Mononuclear cell (primary cell): Measurements from ENCODE around the gene CENPP. TPM values are rescaled to one million over a fixed set of nuclear protein-coding genes. Genes with fewer than 3 reads are reported as not detected.
"Not testable (repeated sequence)": the region's sequence is repeated elsewhere in the genome, so short reads cannot be mapped to it uniquely, and the experiment has no call there.

ENCODE experiments used
- H3K27me3 ChIP-seq: 2 replicates; pipeline ENCODE4 v1.6.0; 2011; ENCODE audit warnings: low read length, control low read depth; ENCODE audit not compliant: insufficient read depth
- H3K4me1 ChIP-seq: 2 replicates; pipeline ENCODE4 v1.5.1; 2011; ENCODE audit warnings: mild to moderate bottlenecking, low read length, control low read depth; ENCODE audit not compliant: insufficient read depth
- H3K4me3 ChIP-seq: 2 replicates; pipeline ENCODE4 v1.5.1; 2011; ENCODE audit warnings: mild to moderate bottlenecking, low read length, moderate library complexity
- H3K9me3 ChIP-seq: 2 replicates; pipeline ENCODE4 v1.5.1; 2011; ENCODE audit warnings: low read depth, mild to moderate bottlenecking, control low read depth, low read length
- total RNA-seq: library from RNA; depleted of rRNA; stranded (reverse); fragments of >200 nt; gene quantifications from one replicate; pipeline ENCODE4 v1.2.3, GENCODE V29; 2012

Gene CENPP
- total RNA-seq, 1 donor: 12.5 TPM

DNA sequence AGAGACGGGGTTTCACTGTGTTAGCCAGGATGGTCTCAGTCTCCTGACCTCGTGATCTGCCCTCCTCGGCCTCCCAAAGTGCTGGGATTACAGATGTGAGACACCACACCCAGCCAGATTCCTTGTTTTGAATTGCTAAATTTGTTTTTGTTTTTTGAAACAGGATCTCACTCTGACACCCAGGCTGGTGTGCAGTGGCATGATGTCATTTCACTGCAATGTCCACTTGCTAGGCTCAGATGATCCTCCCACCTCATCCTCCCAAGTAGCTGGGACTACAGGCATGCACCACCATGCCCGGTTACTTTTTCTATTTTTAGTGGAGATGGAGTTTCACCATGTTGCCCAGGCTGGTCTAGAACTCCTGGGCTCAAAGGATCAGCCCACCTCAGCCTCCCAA is 85.4 kb downstream of the CENPP start:
- H3K27me3 ChIP-seq, H3K4me3 ChIP-seq, H3K9me3 ChIP-seq: not testable (repeated sequence)
- H3K4me1 ChIP-seq: peaks cover 15% of the 10 kb centered on the region

DNA sequence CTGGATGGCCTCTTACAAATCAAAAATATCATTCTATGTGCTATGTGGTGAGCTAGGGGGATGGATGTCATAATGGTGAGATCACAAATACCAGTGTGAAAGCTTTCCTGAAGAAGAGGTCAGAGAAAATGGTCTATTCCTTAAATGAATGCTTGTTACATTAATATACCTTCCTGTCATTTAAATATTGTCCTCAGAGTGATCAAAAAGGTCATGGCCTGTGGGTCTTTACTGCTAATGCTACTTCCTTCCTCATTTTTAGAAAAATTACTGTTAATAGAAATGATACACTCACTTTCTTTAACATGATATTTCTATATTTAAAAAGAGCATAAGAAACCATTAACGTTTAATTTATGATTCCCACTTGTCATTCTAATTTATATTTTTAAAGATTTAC is 88.8 kb downstream of the CENPP start:
- Histone ChIP-seq H3K4me3 (no peak overlapping the region), H3K27me3 (no peaks in the 10 kb centered on the region), H3K4me1 (peaks cover 3% of the 10 kb centered on the region), H3K9me3 (no peaks in the 10 kb centered on the region)

- Histone ChIP-seq H3K27me3 (no peaks in the 10 kb centered on the region), H3K9me3 (no peaks in the 10 kb centered on the region), H3K4me1 (no peaks in the 10 kb centered on the region), H3K4me3 (no peak overlapping the region)
These were observed 97.0 kb downstream of the CENPP start for GRCh38 chr9:92422611-92423338.

GRCh38 chr9:92423612-92424011 is 97.9 kb downstream of the CENPP start:
- H3K4me3 ChIP-seq: no peak overlapping the region
- H3K4me1 ChIP-seq: no peaks in the 10 kb centered on the region
- no peaks in the 10 kb centered on the region for H3K9me3 ChIP-seq
- H3K27me3 ChIP-seq: no peaks in the 10 kb centered on the region

DNA sequence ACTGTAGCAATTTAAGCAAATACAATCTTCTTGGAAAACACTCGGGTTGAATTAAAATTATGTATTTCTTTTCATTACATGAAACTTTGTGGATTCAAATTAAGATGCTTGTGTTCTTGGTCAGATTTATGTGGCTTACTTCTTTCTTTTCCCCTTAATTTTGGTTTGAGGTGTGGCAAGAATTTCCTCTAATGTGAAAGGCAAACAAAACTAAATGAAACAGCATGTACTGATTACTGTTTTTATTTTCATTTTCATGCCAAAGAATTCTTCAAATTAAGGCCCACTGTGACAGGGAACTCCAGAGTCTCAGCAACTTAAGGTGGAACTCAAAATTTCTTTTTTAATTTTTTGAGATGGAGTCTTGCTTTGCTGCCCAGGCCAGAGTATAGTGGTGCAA is 98.6 kb downstream of the CENPP start, which contains the start of gene OMD:
OMD (minus strand) TSS at position 132 of the 400 bp plus-strand sequence. CDS start 6,913 bp downstream, outside the sequence.
- Histone ChIP-seq H3K4me1 (no peaks in the 10 kb centered on the region), H3K9me3 (no peaks in the 10 kb centered on the region), H3K27me3 (no peaks in the 10 kb centered on the region), H3K4me3 (no peak within 1 kb of the TSS)

- Histone ChIP-seq H3K4me3 (no peak overlapping the region), H3K9me3 (no peaks in the 10 kb centered on the region), H3K4me1 (no peaks in the 10 kb centered on the region), H3K27me3 (no peaks in the 10 kb centered on the region)
These were observed 99.7 kb downstream of the CENPP start for GRCh38 chr9:92425474-92425873.

GRCh38 chr9:92426501-92427145 is 100.9 kb downstream of the CENPP start:
- H3K4me3 ChIP-seq: no peak overlapping the region
- H3K4me1 ChIP-seq: no peaks in the 10 kb centered on the region
- no peaks in the 10 kb centered on the region for H3K9me3 ChIP-seq
- H3K27me3 ChIP-seq: no peaks in the 10 kb centered on the region

GRCh38 chr9:92429836-92430235 is 104.1 kb downstream of the CENPP start:
- Histone ChIP-seq H3K27me3 (no peaks in the 10 kb centered on the region), H3K4me3 (no peak overlapping the region), H3K4me1 (no peaks in the 10 kb centered on the region), H3K9me3 (no peaks in the 10 kb centered on the region)

DNA sequence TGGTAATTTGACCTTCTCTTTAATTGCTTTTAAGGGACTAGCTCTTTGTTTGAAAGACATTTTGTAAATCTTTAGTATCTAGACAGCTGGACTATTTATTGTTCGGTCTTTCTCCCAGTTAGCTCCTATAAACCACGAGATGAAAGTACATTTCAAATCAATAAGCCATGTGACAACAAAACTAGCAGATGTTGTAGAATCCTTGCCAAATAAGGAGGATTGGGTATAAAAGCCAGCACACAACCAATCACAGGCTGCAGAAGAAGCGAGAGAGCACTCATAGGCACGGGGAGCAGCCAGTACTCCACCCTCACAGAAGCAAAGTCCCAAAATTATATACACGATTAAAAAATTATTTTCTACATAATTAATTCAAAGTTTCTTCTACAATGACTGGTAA is 106.6 kb downstream of the CENPP start:
- H3K4me1 ChIP-seq: no peaks in the 10 kb centered on the region

GRCh38 chr9:92432972-92433548 is 107.3 kb downstream of the CENPP start:
- no peaks in the 10 kb centered on the region for H3K9me3 ChIP-seq
- no peaks in the 10 kb centered on the region for H3K4me1 ChIP-seq
- H3K4me3 ChIP-seq: no peak overlapping the region
- H3K27me3 ChIP-seq: no peaks in the 10 kb centered on the region

More for the DNA sequence above, 106.6 kb downstream of the CENPP start:
- H3K9me3 ChIP-seq: no peaks in the 10 kb centered on the region
- no peak overlapping the region for H3K4me3 ChIP-seq
- no peaks in the 10 kb centered on the region for H3K27me3 ChIP-seq

- Histone ChIP-seq H3K4me3 (no peak overlapping the region), H3K9me3 (no peaks in the 10 kb centered on the region), H3K27me3 (no peaks in the 10 kb centered on the region), H3K4me1 (no peaks in the 10 kb centered on the region)
These were observed 109.5 kb downstream of the CENPP start for GRCh38 chr9:92435263-92435662.

DNA sequence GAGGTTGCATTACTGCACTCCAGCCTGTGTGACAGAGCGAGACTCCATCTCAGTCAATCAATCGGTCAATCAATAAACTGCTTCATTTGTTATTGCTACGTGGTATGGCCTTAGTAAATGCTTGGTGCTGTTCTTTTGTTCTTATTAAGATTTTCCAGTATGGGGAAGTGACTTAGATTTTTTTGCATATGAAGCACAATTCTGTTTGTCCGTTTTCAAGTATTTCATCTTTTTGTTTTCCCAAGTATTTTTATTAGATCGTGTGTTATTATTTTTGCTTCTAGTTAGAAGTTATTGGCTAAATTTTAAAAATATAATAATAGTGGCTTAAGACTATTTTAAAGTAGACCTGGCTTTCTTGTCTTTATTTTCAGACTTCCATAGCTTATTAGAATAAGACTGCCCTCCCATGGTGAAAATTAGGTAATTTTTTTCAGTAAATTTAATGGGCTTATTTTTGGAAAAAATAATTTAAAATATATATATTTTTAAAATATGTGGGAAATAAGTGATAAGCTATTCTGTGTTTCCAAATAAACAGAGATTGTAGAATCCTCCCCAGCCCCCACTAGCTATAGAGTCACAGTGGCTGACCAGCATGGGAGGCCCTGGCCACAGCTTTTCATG is 113.3 kb downstream of the CENPP start:
- no peak overlapping the region for H3K4me3 ChIP-seq
- no peaks in the 10 kb centered on the region for H3K9me3 ChIP-seq
- no peaks in the 10 kb centered on the region for H3K4me1 ChIP-seq
- H3K27me3 ChIP-seq: no peaks in the 10 kb centered on the region

DNA sequence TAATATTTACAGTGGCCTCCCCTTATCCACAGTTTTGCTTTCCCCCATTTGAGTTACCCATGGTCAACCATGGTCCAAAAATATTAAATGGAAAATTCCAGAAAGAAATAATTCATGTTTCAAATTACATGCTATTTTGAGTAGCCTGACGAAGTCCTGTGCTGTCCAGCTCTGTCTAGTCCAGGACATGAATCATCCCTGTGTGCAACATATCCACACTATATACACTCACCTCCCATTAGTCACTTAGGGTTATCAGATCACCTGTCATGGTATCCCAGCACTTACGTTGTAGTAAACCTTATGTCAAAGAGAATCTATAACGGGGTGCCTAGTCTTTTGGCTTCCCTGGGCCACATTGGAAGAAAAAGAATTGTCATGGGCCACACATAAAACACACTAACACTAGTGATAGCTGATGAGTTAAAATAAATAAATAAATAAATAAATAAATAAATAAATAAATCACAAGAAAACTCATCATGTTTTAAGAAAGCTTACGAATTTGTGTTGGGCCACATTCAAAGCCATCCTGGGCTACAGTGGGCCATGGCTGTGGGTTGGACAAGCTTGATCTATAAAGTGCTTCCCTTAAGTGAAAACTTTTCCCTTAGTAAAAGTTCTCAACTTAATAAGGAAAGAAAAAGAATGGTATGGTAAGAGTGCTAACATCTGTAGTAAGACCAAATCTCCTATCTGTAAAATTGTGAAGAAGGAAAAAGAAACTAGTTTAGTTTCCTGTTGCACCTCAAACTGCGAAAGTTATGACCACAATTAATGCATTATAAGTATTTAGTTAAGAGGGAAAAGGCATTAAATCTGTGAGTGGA is 114.4 kb downstream of the CENPP start:
- no peaks in the 10 kb centered on the region for H3K4me1 ChIP-seq
- H3K9me3 ChIP-seq: no peaks in the 10 kb centered on the region
- no peaks in the 10 kb centered on the region for H3K27me3 ChIP-seq
- no peak overlapping the region for H3K4me3 ChIP-seq

DNA sequence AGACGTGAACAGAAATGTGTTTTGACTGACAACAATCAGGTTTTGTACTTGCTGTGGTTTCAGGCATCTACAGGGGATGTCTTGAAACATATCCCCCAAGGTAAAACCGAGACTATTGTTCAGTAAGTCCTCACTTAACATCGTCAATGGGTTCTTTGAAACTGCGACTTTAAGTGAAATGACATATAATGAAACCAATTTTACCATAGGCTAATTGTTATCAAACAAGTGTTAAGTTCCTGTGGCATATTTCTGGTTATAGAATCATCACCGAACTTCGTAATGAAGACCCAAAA is 114.9 kb downstream of the CENPP start:
- Histone ChIP-seq H3K27me3 (no peaks in the 10 kb centered on the region), H3K4me1 (no peaks in the 10 kb centered on the region), H3K9me3 (no peaks in the 10 kb centered on the region), H3K4me3 (no peak overlapping the region)

DNA sequence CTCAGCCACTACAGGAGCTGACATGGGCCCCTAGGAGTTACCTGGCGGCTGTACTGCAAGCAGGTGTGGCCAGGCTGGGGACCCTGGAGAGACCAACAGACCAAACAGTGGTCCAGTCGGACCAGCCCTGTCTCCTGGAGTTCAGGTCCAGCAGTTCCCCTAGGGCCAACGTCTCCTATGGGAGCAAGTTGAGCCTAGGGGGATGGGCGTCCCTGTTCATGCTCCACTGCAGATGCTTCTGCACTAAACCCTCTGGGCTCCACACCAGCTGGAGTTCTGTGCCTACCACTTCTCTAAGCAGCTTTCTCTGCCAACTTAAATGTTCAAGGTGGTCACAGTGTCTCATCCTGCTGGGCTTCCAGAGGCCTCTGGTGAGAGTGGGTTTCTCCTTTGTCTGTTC is 119.1 kb downstream of the CENPP start:
- Histone ChIP-seq H3K4me1 (no peaks in the 10 kb centered on the region), H3K9me3 (no peaks in the 10 kb centered on the region), H3K27me3 (no peaks in the 10 kb centered on the region), H3K4me3 (no peak overlapping the region)
